Measurements from ENCODE around the gene RASSF7. TPM values are rescaled to one million over a fixed set of nuclear protein-coding genes. Genes with fewer than 3 reads are reported as not detected.

RASSF7 gene
- total RNA-seq, 1 experiment from 2014 or later, result 58.6 TPM

DNA sequence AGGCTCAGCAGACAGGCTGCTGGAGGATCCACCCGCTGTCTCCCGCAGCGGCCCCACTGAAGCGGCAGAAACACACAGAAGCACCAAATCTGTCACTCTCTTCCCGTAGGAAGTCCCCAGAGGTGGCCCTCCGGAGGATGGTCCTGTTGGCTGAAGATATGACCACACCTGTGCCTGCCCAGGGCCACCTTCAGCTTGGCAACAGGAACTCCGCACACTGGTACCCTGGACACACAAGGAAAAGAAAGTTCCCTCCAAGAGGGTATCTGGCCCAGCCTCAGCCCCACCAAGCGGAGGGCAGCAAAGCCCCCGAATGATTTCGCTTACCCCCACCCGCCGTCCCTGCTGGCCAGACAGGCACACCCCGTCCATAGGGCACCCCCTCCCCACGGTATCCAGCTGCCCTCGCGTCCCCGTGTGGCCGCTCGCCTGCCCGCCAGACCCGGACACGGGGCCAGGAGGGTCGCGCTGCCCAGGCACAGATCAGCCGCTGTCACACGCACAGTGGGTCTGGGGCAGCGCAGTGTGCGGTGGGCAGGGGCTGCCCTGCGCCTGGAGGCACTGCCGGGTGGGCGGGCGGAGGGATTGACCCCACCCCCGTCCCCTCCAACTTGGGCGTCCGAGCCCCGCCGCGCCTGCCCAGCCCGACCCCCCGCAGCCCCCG, 7.0 kb downstream of the RASSF7 start:
- H4K20me1 ChIP-seq (ENCODE audit: low read length), result 0 out of 2 replicates have a peak, but pooled peaks cover 5% of the 10 kb centered on the region
- peak overlapping the region; percentile 88 for H3K4me2 ChIP-seq (ENCODE audit: low read length)
- CTCF ChIA-PET, result no interaction called here
- H3K27me3 ChIP-seq (ENCODE audit: low read length), result no peaks in the 10 kb centered on the region
- H3K9me2 ChIP-seq (replicated peaks; ENCODE audit: low read length), result no peaks in the 10 kb centered on the region
- peak overlapping the region; percentile 11; the same call in 1 of the 2 replicates for H2AFZ ChIP-seq (ENCODE audit: low read length)
- H3K9me3 ChIP-seq (ENCODE audit: low read length), result no peaks in the 10 kb centered on the region
- H3K9ac ChIP-seq (ENCODE audit: low read length), result peak overlapping the region; percentile 65
- H3K79me2 ChIP-seq (ENCODE audit: low read length), result peaks cover 35% of the 10 kb centered on the region
- DNase-seq, result no peak
- POLR2A ChIA-PET (ENCODE audit: unreplicated experiment), result interaction anchor here (0.5 kb wide), 1 partner anchor 13 kb away, joined by 5 read pairs; no protein-coding TSS in a partner anchor
- BruUV-seq (replicated peaks), result TSS peak; percentile 43
- H3K36me3 ChIP-seq (ENCODE audit: low read depth, low read length), result no peaks in the 10 kb centered on the region
- H3K4me1 ChIP-seq (ENCODE audit: insufficient read depth, low read length), result peaks cover 24% of the 10 kb centered on the region; the same call in 1 of the 2 replicates
- H3K4me3 ChIP-seq (ENCODE audit: low read length), result peak overlapping the region; percentile 80
- H3F3A ChIP-seq (ENCODE audit: low read length, unreplicated experiment), result no peaks in the 10 kb centered on the region
- TF ChIP-seq, protein P1, sequence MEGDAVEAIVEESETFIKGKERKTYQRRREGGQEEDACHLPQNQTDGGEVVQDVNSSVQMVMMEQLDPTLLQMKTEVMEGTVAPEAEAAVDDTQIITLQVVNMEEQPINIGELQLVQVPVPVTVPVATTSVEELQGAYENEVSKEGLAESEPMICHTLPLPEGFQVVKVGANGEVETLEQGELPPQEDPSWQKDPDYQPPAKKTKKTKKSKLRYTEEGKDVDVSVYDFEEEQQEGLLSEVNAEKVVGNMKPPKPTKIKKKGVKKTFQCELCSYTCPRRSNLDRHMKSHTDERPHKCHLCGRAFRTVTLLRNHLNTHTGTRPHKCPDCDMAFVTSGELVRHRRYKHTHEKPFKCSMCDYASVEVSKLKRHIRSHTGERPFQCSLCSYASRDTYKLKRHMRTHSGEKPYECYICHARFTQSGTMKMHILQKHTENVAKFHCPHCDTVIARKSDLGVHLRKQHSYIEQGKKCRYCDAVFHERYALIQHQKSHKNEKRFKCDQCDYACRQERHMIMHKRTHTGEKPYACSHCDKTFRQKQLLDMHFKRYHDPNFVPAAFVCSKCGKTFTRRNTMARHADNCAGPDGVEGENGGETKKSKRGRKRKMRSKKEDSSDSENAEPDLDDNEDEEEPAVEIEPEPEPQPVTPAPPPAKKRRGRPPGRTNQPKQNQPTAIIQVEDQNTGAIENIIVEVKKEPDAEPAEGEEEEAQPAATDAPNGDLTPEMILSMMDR (conservative IDR thresholded peaks at IDR 0.05; ENCODE audit: low read depth, low read length), result no peak
- TF ChIP-seq EZH2phosphoT487 (IDR thresholded peaks at IDR 0.05; ENCODE audit: borderline replicate concordance, low read length) (no peak), EZH2 (IDR thresholded peaks at IDR 0.05; ENCODE audit: low read length, unreplicated experiment) (no peak)
- H3K27ac ChIP-seq (ENCODE audit: low read length), result no peak overlapping the region
- ATAC-seq, result peak; percentile 19
- intact Hi-C loops (cut with micrococcal nuclease), result loop anchor here (10.0 kb wide), 1 partner anchor 47 kb away; the partner anchor contains the start of gene IRF7

DNA sequence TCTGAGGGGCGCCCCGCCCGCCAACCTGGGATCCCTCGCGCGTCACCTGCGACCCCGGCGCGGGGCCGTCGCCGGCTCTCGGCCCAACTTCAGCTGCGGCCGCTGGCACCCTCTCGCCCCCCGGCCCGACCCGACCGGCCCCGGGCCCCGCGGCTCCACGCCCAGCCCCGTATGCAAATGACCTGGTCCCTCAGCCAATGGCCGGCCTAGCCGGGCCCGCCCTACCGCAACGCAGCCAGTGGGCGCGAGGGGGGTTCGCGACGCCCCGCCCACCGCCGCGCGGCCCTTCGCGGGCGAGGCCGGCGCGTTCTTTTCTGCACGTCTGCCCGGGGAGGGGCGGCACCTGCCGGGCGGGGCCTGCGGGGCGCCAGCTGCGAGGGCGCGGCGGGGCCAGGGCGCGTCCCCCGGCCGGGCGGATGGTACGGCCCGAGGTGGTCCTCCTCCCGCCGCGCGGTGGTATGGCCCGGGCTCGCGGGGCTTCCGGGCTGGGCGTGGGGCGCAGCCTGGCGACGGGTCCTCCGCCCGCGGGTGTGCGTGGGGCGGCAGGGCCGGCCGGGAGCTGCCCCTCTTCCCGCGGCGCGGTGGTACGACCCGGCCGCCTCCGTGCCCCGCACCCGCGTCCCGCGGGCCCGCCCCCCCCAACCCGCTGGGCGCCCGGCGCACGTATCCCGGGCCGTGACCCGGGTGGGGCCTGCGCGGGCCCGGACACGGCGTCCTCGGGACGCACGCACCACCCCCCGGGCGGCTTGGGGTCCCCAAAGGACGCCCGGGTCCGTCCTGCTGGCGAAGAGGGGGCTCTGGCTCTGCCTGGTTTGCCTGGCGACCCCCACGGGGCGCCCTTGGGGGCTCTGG, 7.8 kb downstream of the RASSF7 start:
- intact Hi-C loops (cut with micrococcal nuclease), result loop anchor here (10.0 kb wide), 1 partner anchor 46 kb away; the partner anchor contains the start of gene IRF7
- ChIA-PET CTCF (no interaction called here), POLR2A (ENCODE audit: unreplicated experiment) (interaction anchor here (0.5 kb wide), 1 partner anchor 14 kb away, joined by 5 read pairs; no protein-coding TSS in a partner anchor)

More for the DNA sequence above, 7.8 kb downstream of the RASSF7 start:
- peak overlapping the region; percentile 53; the same call in 1 of the 2 replicates for H2AFZ ChIP-seq (ENCODE audit: low read length)
- peak; percentile 90 for ATAC-seq
- H3F3A ChIP-seq (ENCODE audit: low read length, unreplicated experiment), result no peaks in the 10 kb centered on the region
- H3K9me2 ChIP-seq (replicated peaks; ENCODE audit: low read length), result no peaks in the 10 kb centered on the region
- peak overlapping the region; percentile 80 for H3K4me3 ChIP-seq (ENCODE audit: low read length)
- peak; percentile 96 for DNase-seq
- H3K36me3 ChIP-seq (ENCODE audit: low read depth, low read length), result no peaks in the 10 kb centered on the region
- peaks cover 27% of the 10 kb centered on the region for H3K79me2 ChIP-seq (ENCODE audit: low read length)
- 0 out of 2 replicates have a peak, but pooled peaks cover 5% of the 10 kb centered on the region for H4K20me1 ChIP-seq (ENCODE audit: low read length)
- no peak overlapping the region for H3K27ac ChIP-seq (ENCODE audit: low read length)
- TF ChIP-seq, protein P1 (conservative IDR thresholded peaks at IDR 0.05; ENCODE audit: low read depth, low read length), result no peak
- TF ChIP-seq EZH2phosphoT487 (IDR thresholded peaks at IDR 0.05; ENCODE audit: borderline replicate concordance, low read length), result no peak
- no peak for TF ChIP-seq EZH2 (IDR thresholded peaks at IDR 0.05; ENCODE audit: low read length, unreplicated experiment)
- H3K9me3 ChIP-seq (ENCODE audit: low read length), result no peaks in the 10 kb centered on the region
- no TSS peak for BruUV-seq (replicated peaks)
- peak overlapping the region; percentile 70 for H3K9ac ChIP-seq (ENCODE audit: low read length)
- H3K4me2 ChIP-seq (ENCODE audit: low read length), result peak overlapping the region; percentile 88
- H3K4me1 ChIP-seq (ENCODE audit: insufficient read depth, low read length), result peaks cover 23% of the 10 kb centered on the region; the same call in 1 of the 2 replicates
- no peaks in the 10 kb centered on the region for H3K27me3 ChIP-seq (ENCODE audit: low read length)
